Smooth muscle cell of bladder (primary cell): ENCODE data around the gene ZNF175. TPM values are rescaled to one million over a fixed set of nuclear protein-coding genes. Genes with fewer than 3 reads are reported as not detected.

Source experiments
- total RNA-seq: library from RNA; depleted of rRNA; stranded (reverse); fragments of >200 nt; gene quantifications from 2 replicates; pipeline ENCODE4 v1.2.3, GENCODE V29; 2014

The ZNF175 gene
- total RNA-seq: 2.7 and 4.4 TPM in 2 replicates

DNA sequence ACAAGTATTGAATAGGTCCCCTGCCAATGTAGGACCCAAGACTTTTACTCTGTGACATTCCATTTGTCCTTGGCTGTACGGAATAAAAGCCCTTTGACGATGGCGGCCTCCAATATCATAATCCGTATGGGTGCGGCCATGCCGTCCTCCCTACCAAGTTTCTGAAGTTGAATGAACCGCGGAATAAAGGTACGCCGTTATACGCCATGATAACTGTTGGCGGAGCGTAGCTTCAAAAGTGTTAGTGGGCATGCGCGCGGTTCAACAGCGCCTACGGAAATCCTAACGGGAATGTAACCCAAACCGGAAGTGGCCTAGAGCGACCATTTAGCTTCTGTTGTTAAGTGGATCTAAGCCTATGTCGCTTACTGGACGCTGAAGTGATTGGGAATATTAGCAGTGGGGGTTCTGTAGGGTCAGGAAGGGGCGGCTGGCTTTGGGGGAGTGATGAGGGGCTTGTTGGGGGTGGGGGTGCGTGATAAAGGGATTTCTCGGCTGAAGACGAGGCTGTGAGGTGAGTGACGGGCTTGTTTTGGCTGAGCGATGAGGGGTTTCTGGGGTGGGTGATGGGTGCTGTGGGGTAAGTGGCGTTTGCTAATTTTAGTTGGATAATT, at the start of gene ZNF175:
Gene ZNF175, plus strand, starts transcription at position 322 of the 614 bp plus-strand sequence. CDS start 2,047 bp downstream, outside the sequence.

DNA sequence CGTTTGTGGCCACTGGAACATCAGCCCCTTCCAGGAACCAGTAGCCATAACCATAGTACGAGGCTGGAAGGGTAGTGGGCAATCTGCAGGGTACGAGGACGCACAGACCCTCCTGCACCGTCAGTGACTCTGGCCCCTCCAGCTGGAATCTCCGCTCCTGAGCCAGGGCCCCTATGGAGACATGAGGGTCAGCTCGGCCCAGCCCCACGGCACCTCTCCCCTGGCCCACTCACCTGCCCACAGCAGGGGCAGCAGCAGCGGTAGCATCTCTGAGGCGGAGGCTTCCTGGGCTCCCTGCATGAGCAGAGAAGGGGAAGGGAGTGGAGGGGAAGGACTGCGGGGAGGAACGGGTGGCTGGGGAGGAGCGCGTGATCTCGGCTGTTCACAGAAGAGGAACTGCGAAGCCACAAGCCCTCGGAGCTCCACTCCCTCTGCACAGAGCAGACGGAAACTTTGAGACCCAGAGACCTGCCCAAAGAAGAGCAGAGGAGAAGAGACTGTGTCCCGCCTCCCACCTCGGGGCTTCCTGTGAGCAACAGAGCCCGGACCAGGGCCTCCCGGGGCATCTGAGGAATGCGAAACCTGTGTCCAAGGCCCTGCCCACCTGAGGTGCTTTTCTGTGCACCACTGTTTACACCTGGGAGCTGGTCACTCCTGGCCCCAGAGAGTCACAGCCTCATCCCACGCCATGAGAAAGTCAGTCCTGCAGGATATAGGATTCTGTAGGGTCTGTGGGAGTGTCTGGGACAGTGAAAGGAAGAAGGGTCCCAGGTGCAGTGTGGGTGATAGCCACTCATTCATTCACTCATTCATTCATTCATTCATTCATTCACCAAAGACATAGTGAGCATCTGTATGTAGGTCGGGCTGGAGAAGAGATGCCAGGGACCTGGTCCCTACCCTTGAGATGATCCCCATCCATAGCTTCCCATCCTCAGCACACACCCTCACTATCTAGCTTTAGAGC, 39.5 kb upstream of the ZNF175 start, which contains the start of gene SIGLEC6:
Gene SIGLEC6, minus strand, starts transcription at position 322 of the 967 bp plus-strand sequence. Its CDS starts 22 bp downstream, at position 300.

DNA sequence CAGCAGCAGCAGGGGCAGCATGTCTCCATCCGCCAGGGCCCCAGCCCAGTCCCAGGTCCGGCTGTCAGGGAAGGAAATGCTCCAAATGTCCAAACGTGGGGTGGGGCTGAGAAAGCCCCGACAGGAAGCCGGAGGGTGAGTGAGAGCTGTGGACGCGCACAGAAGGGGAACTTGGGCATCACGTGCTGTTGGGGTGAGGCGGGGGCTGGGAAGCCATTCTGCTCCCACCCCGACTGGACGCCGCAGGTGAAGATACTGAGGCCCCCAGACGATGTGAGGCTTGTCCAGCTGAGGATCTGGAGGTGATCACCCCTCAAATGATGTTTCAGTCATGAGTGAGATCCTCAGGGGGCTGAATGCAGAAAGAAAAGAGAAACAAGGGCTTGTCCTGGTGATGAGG, 59.2 kb downstream of the ZNF175 start, which contains the start of gene SIGLEC5:
Gene SIGLEC5, minus strand, starts transcription at position 87 of the 400 bp plus-strand sequence. Its CDS starts 66 bp downstream, at position 21.

Other genes starting within 250 kb of the ZNF175 start
- gene VSIG10L, start 229.1 kb upstream of the ZNF175 start, total RNA-seq: 0.14 and 0.28 TPM in 2 replicates
- 189 and 194 TPM in 2 replicates for gene ETFB, start 204.9 kb upstream of the ZNF175 start, total RNA-seq
- gene CLDND2, start 202.3 kb upstream of the ZNF175 start, total RNA-seq: 0.14 and 0.18 TPM in 2 replicates
- not detected in 2 replicates for gene NKG7, start 198.6 kb upstream of the ZNF175 start, total RNA-seq
- gene LIM2, start 183.3 kb upstream of the ZNF175 start, total RNA-seq: not detected in 2 replicates
- not detected in 2 replicates for gene C19orf84, start 180.7 kb upstream of the ZNF175 start, total RNA-seq
- not detected in 2 replicates for gene SIGLEC10, start 153.6 kb upstream of the ZNF175 start, total RNA-seq
- gene SIGLEC8, start 112.8 kb upstream of the ZNF175 start, total RNA-seq: not detected in 2 replicates
- not detected in 2 replicates for gene CEACAM18, start 92.7 kb upstream of the ZNF175 start, total RNA-seq
- gene SIGLEC12, start 69.5 kb upstream of the ZNF175 start, total RNA-seq: not detected in 2 replicates
- not detected in 2 replicates for gene SIGLEC6, start 39.6 kb upstream of the ZNF175 start, total RNA-seq
- gene SIGLEC5, start 59.1 kb downstream of the ZNF175 start, total RNA-seq: not detected in 2 replicates
- gene SIGLEC14, start 75.5 kb downstream of the ZNF175 start, total RNA-seq: not detected in 2 replicates
- 4.7 and 6.5 TPM in 2 replicates for gene SPACA6, start 122.0 kb downstream of the ZNF175 start, total RNA-seq
- 0.43 and 1.1 TPM in 2 replicates for gene HAS1, start 152.7 kb downstream of the ZNF175 start, total RNA-seq
- 0.09 and 0.14 TPM in 2 replicates for gene FPR1, start 180.6 kb downstream of the ZNF175 start, total RNA-seq
- gene FPR2, start 189.9 kb downstream of the ZNF175 start, total RNA-seq: not detected in 2 replicates
- gene FPR3, start 223.9 kb downstream of the ZNF175 start, total RNA-seq: under 0.01 TPM in 2 replicates